OCI-LY7 (cell line): ENCODE data around the gene ZNF574. TPM values are rescaled to one million over a fixed set of nuclear protein-coding genes. Genes with fewer than 3 reads are reported as not detected.

Experiments
- BruUV-seq: library from RNA; stranded (reverse); fragments of 400-500 nt; replicated peaks from 2 replicates; lab custom pipeline; 2021; lab: Mats Ljungman, UMichigan
- CTCF ChIA-PET: fragments of 300-600 bp; sonication (Branson Sonifier 250); formaldehyde crosslinking; loops from one replicate; lab custom pipeline; 2022; ENCODE audit warnings: antibody characterized with exemption; ENCODE audit not compliant: unreplicated experiment; lab: Charles Lee
- POLR2A ChIA-PET: fragments of 300-600 bp; sonication (Branson Sonifier 250); formaldehyde crosslinking; loops from one replicate; lab custom pipeline; 2022; ENCODE audit warnings: antibody characterized with exemption; lab: Charles Lee
- DNase-seq: peaks from one replicate; pipeline ENCODE4 v3.0.0-alpha.2; 2015; ENCODE audit warnings: low spot score
- H2AFZ ChIP-seq: fragments of 200-600 bp; sonication (generic), shearing (Covaris generic); 2 replicates; pipeline ENCODE4 v1.6.1; 2014; ENCODE audit warnings: mild to moderate bottlenecking, antibody characterized with exemption, low read length, moderate library complexity
- H3K27ac ChIP-seq: fragments of 200-600 bp; sonication (generic); 2 replicates; pipeline ENCODE4 v1.5.1; 2014; ENCODE audit warnings: mixed run types, low read depth, mild to moderate bottlenecking, moderate library complexity, low read length, inconsistent platforms; ENCODE audit not compliant: poor library complexity, severe bottlenecking
- H3K36me3 ChIP-seq: fragments of 200-600 bp; sonication (generic); 2 replicates; pipeline ENCODE4 v1.6.1; 2014; ENCODE audit warnings: mild to moderate bottlenecking, antibody characterized with exemption, low read length, moderate library complexity, mixed read lengths; ENCODE audit not compliant: insufficient read depth
- H3K4me1 ChIP-seq: fragments of 200-600 bp; sonication (generic); 2 replicates; pipeline ENCODE4 v1.5.1; 2014; ENCODE audit warnings: mild to moderate bottlenecking, low read length; ENCODE audit not compliant: insufficient read depth, poor library complexity, severe bottlenecking
- H3K4me2 ChIP-seq: fragments of 200-600 bp; sonication (generic); 2 replicates; pipeline ENCODE4 v1.6.1; 2014; ENCODE audit warnings: mild to moderate bottlenecking, low read length
- H3K4me3 ChIP-seq: fragments of 200-600 bp; sonication (generic); 2 replicates; pipeline ENCODE4 v1.5.1; 2014; ENCODE audit warnings: mild to moderate bottlenecking, low read depth, low read length; ENCODE audit not compliant: poor library complexity, severe bottlenecking
- H3K79me2 ChIP-seq: fragments of 200-600 bp; sonication (generic); 2 replicates; pipeline ENCODE4 v1.6.1; 2016; ENCODE audit warnings: low read depth, mild to moderate bottlenecking, low read length, moderate library complexity, mixed read lengths; ENCODE audit not compliant: insufficient read depth
- H3K9me2 ChIP-seq: fragments of 200-600 bp; sonication (generic); 2 replicates; pipeline ENCODE4 v1.6.1; 2016; ENCODE audit warnings: mild to moderate bottlenecking, low read length, mixed read lengths; ENCODE audit not compliant: insufficient read depth
- H3K9me3 ChIP-seq: fragments of 200-600 bp; sonication (generic); 2 replicates; pipeline ENCODE4 v1.6.1; 2014; ENCODE audit warnings: mild to moderate bottlenecking, mixed run types, low read length, mixed read lengths
- H4K20me1 ChIP-seq: fragments of 200-600 bp; sonication (generic); 2 replicates; pipeline ENCODE4 v1.6.1; 2014; ENCODE audit warnings: mild to moderate bottlenecking, antibody characterized with exemption, low read length, moderate library complexity, mixed read lengths; ENCODE audit not compliant: insufficient read depth
- EZH2phosphoT487 ChIP-seq: fragments of 200-600 bp; sonication (generic); IDR thresholded peaks from 2 replicates; pipeline ENCODE4 v1.6.1; 2018; ENCODE audit warnings: low read depth, borderline replicate concordance, mild to moderate bottlenecking, mixed run types, antibody characterized with exemption, low read length, moderate library complexity, mixed read lengths
- intact Hi-C: fragments of 100-400 bp; cut with micrococcal nuclease; formaldehyde crosslinking; loops from one replicate; pipeline ENCODE4 v1.10.0; 2022; ENCODE audit not compliant: unreplicated experiment
- total RNA-seq, 2 experiments: library from RNA; depleted of rRNA in 1 of 2; stranded (reverse); fragments of >200 nt in 1 of 2; shearing (Covaris generic) in 1 of 2; gene quantifications; 2 replicates each; pipeline ENCODE4 v1.2.3, GENCODE V29; 2014 to 2022
- TF ChIP-seq, protein P1 (sequence below): fragments of 200-600 bp; sonication (generic); conservative IDR thresholded peaks from 2 replicates; pipeline ENCODE4 v1.5.1; 2014; ENCODE audit warnings: mild to moderate bottlenecking, antibody characterized with exemption, low read length, moderate library complexity, mixed read lengths

Gene ZNF574
- total RNA-seq, 2 experiments from 2014 or later: 14.5 to 29.3 TPM

DNA sequence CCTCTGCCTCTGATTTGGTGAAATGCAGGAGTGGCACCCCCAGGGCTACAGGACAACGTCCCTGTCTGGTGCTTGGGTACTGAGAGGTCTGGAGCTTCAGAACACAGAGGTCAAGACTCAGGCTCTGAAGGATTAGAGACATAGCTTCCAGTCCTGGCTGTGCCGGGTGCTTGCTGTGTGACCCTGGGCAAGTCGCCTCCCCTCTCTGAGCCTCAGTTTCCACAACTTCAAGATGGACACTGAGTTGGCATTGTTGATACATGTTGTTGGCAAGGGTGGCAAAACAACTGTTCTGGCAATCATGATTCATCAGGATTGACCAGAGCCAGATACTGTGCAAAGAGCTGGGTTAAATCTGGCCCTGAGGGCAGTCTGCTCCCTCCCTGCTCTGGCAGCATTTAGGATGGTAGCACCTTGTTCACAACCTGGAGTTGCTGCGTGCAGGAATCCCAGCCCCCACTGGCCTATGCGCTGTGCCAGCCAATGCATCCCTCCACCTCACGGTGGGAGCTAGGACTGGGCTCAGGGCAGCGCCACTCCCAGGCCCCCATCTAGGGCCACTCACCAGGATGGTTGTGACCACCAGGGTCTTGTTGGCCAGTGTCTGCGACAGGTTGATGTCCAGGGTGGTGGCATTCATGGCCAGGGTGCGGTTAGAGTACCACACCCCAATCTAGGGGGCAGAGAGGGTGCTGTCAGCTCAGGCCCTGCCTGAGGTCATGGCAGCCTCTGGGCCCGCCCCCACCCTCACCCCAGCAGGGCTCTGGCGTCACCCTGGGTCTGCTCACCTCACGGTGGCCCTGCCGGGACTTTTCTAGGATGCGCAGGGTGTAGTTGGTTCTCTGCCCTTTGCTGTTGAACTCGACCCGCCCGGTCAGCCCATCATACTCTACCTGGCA is 22.7 kb upstream of the ZNF574 start:
- H3K4me3 ChIP-seq: no peak overlapping the region
- no peaks in the 10 kb centered on the region for H3K9me2 ChIP-seq
- no peak for DNase-seq
- no peaks in the 10 kb centered on the region for H3K36me3 ChIP-seq
- no peaks in the 10 kb centered on the region for H3K9me3 ChIP-seq
- TF ChIP-seq, protein P1, sequence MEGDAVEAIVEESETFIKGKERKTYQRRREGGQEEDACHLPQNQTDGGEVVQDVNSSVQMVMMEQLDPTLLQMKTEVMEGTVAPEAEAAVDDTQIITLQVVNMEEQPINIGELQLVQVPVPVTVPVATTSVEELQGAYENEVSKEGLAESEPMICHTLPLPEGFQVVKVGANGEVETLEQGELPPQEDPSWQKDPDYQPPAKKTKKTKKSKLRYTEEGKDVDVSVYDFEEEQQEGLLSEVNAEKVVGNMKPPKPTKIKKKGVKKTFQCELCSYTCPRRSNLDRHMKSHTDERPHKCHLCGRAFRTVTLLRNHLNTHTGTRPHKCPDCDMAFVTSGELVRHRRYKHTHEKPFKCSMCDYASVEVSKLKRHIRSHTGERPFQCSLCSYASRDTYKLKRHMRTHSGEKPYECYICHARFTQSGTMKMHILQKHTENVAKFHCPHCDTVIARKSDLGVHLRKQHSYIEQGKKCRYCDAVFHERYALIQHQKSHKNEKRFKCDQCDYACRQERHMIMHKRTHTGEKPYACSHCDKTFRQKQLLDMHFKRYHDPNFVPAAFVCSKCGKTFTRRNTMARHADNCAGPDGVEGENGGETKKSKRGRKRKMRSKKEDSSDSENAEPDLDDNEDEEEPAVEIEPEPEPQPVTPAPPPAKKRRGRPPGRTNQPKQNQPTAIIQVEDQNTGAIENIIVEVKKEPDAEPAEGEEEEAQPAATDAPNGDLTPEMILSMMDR: no peak
- TF ChIP-seq EZH2phosphoT487: no peak
- no peak overlapping the region for H3K4me2 ChIP-seq
- CTCF ChIA-PET: no interaction called here
- H4K20me1 ChIP-seq: no peaks in the 10 kb centered on the region
- no peaks in the 10 kb centered on the region for H3K4me1 ChIP-seq
- no peak overlapping the region for H3K27ac ChIP-seq
- no peaks in the 10 kb centered on the region for H3K79me2 ChIP-seq
- no peak overlapping the region for H2AFZ ChIP-seq
- BruUV-seq: no TSS peak
- intact Hi-C loops: no loop called here
- POLR2A ChIA-PET: no interaction called here

DNA sequence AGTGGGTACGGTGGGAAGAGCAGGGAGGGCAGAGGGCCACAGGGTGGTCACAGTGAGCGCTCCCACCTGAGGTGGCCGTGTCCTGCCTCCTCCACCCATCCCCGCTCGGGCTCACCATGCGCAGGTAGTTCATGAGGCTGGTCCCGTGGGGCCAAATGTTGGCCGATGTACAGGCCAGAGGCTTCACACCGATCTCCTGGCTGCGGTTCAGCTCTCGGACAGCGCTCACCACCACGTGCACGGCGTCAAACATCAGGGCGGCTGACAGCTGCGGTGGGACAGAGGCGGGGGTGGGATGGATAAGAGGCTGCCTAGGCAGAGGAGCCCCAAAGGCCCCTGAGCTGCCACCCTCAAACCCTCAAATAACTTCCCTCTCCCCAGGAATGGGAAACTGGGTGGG is 21.8 kb upstream of the ZNF574 start:
- no peaks in the 10 kb centered on the region for H3K9me2 ChIP-seq
- H3K9me3 ChIP-seq: no peaks in the 10 kb centered on the region
- no peaks in the 10 kb centered on the region for H3K36me3 ChIP-seq
- DNase-seq: no peak
- H3K4me2 ChIP-seq: no peak overlapping the region
- POLR2A ChIA-PET: no interaction called here
- no peaks in the 10 kb centered on the region for H3K4me1 ChIP-seq
- no peaks in the 10 kb centered on the region for H4K20me1 ChIP-seq
- H3K4me3 ChIP-seq: no peak overlapping the region
- CTCF ChIA-PET: no interaction called here
- no peak overlapping the region for H3K27ac ChIP-seq
- BruUV-seq: no TSS peak
- no peaks in the 10 kb centered on the region for H3K79me2 ChIP-seq
- no peak for TF ChIP-seq EZH2phosphoT487
- TF ChIP-seq, protein P1: no peak
- intact Hi-C loops: no loop called here
- no peak overlapping the region for H2AFZ ChIP-seq

DNA sequence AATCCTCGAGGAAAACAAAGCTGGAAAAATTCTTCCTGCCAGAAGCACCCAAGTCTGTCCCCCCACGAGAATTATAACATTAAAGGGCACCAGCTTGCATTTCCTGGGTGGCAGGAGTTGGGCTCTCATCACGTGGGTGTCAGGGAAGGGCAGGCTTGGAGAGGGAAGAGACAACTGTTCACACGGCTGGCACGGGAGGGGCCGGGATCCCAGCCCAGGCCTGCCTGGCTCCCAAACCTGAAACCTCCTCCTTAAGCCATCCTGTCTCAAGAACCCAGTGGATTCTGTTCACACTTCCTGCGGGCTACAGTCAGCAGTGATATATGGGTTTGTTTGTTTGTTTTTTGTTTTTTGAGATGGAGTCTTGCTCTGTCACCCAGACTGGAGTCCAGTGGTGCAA is 18.1 kb upstream of the ZNF574 start:
- TF ChIP-seq, protein P1: no peak
- TF ChIP-seq EZH2phosphoT487: no peak
- no peaks in the 10 kb centered on the region for H3K79me2 ChIP-seq
- H3K36me3 ChIP-seq: no peaks in the 10 kb centered on the region
- H3K4me3 ChIP-seq: no peak overlapping the region
- ChIA-PET POLR2A (interaction anchor here (0.6 kb wide), 1 partner anchor 198 kb away, joined by 4 read pairs; no protein-coding TSS in a partner anchor), CTCF (no interaction called here)
- no TSS peak for BruUV-seq
- H3K9me3 ChIP-seq: no peaks in the 10 kb centered on the region
- DNase-seq: no peak
- no peaks in the 10 kb centered on the region for H3K9me2 ChIP-seq
- H3K4me1 ChIP-seq: no peaks in the 10 kb centered on the region
- H3K27ac ChIP-seq: no peak overlapping the region
- no peak overlapping the region for H2AFZ ChIP-seq
- no peak overlapping the region for H3K4me2 ChIP-seq
- intact Hi-C loops: no loop called here
- H4K20me1 ChIP-seq: no peaks in the 10 kb centered on the region
